Measurements from ENCODE around the gene RETREG2.
"Not testable (repeated sequence)": the region's sequence is repeated elsewhere in the genome, so short reads cannot be mapped to it uniquely, and the experiment has no call there.

RETREG2 gene

DNA sequence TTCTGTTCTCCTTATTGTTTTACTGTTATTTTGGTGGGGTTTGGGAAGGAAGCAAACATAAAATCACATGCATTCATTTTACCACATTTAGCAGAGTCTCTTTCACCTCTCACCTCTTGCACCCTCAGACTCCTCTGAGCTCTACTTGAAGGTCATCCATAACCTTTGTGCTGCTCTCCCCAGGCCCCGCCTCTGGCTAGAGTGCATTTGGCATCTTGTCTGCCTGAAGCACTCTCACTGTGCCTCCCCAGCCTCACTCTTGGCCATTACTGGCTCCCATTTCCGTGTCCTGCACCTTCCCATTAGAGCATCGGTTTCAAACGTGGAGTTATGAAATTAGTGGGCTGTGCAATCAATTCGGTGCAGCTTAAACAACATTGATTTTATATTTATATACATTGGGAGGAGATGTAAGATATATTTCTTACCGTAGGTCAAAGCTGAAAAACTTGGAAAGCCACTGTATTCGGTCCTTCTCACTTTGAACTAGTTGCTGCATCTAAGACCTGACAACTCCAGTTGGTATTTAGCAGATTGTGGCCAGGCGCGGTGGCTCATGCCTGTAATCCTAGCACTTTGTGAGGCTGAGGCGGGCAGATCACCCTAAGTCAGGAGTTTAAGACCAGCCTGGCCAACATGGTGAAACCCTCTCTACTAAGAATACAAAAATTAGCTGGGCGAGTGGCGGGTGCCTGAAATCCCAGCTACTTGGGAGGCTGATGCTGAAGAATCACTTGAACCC, 21.6 kb downstream of the RETREG2 start:
- no peak for DNase-seq

GRCh38 chr2:219200502-219201326, 22.6 kb downstream of the RETREG2 start:
- DNase-seq: not testable (repeated sequence)

DNA sequence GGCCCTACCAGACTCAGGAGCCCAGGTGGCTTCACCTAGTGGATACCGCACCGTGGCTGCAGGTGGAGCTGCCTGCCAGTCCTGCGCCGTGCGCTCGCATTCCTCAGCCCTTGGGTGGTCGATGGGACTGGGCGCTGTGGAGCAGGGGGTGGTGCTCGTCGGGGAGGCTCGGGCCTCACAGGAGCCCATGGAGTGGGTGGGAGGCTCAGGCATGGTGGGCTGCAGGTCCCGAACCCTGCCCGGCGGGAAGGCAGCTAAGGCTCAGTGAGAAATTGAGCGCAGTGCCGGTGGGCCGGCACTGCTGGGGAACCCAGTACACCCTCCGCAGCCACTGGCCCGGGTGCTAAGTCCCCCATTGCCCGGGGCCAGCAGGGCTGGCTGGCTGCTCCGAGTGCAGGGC, 23.3 kb downstream of the RETREG2 start:
- not testable (repeated sequence) for DNase-seq

- no peak for DNase-seq
These were observed 26.5 kb downstream of the RETREG2 start for GRCh38 chr2:219204425-219205164.

- DNase-seq: no peak
These were observed 27.1 kb downstream of the RETREG2 start for GRCh38 chr2:219205165-219205538.

- no peak for DNase-seq
These were observed 27.9 kb downstream of the RETREG2 start for GRCh38 chr2:219205981-219206327.

DNA sequence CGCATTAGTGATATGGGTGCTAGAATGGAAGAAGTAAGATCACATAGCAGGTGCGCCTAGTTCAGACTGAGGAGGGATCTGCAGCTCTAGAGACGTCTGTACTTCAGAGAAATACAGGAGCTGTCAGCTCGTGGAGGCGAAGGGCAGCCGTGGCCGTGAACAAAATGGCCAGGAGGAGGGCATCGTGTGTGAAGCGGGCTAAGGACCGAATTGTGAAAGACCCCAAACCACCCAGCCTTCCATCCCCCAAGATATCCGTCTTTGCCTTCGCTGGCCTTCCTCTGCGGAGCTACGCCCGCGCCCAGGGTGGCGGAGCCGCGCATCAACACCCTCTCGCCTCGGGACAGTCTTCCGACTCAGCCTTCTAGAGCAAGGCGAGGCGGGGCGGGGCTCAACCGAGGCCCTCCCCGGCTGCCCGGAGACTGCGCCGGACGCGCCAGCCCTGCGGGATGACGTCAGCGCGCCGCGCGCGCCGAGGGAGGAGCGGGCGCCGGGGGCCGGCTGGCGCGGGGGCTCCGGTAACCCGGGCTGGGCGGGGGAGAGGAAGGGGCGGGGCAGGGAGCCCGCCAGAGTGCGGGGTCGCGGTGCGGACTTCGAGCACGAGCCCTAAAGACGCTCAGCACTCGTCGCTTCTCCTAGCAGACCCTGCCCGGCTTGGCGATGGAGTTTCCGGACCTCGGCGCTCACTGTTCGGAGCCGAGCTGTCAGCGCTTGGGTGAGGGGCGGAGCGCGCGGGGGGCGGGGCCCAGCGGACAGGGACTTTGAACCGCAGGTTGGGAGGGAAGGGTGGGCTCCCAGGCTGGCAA, 28.5 kb downstream of the RETREG2 start, which contains the start of gene ZFAND2B:
TSS of gene ZFAND2B (plus strand) at position 455 of the 806 bp plus-strand sequence. CDS start at position 661, 206 bp downstream.
- peak; percentile 78 for DNase-seq

DNA sequence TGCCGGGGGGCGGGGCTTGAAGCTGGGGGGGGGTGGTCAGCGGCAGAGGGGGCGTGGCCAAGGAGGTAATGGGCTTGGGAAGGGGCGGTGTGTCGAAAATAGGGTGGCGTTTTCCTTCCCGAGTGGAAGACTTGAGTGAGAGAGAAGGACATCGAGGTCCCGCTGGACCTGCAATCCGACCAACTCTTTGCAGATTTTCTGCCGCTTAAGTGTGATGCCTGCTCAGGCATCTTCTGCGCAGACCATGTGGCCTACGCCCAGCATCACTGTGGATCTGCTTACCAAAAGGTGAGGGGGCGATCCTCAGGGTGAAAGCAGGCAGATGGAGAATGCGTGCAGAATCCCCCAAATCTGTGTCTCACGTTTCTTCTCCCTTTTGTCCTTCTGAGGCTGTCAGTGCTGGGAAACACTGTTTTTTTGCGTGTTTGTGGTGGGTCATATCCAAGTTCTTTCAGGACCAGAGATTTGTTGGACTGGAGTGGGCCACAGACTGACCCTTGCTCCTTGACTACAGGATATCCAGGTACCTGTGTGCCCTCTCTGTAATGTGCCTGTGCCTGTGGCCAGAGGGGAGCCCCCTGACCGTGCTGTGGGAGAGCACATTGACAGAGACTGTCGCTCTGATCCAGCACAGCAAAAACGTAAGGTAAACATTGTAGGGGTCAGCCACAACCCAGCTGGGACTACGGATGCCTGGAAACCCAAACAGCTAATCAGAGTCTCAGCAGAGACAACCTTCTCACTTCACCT, 29.2 kb downstream of the RETREG2 start:
- DNase-seq: no peak

GRCh38 chr2:219207884-219208740, 30.0 kb downstream of the RETREG2 start:
- DNase-seq: no peak

DNA sequence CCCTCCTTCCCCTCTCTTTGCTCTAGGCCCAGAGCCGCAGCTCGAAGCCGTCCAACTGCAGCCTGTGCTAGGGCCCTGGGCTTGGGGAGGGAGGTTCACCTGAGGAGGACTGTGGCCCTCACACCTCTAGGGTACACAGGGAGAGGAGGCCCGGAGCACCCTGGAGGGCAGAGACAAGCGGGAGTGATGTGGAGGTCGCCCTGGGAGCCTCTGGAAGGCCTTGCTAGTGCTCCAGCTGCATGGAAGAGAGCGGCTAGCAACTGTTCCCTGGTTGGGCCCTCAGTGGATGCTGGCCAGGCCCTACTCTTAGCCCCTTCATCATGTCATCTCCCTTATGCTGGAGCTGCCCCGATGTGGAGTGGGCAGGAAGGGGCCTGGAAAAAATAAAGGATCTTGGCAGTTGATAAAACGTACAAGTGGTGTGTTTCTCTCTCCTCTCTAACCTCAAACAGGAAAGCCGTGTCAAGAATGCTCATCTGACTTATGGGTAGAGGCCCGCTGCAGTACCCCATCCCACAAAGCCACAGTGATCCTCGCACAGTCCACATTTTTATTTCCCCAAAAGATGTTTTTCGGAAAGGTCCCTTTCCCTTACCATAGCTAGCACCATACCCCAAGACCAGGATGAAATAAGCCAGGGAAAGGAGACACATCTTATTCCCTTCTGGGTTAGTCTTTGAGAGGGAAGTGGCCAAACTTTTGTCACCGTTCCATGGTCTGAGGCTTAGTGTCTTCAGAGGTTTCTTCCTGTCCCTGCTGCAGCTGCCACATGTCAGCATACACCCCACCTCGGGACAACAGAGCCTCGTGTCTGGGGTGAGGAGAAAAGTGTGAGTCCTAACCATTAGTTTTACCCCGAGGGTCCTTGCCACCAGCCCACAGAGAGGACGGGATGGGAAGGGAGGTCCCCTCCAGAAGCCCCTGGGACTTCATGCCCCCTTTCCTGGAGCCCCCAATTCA, 31.4 kb downstream of the RETREG2 start:
- DNase-seq: no peak

- DNase-seq: no peak
These were observed 32.3 kb downstream of the RETREG2 start for GRCh38 chr2:219210196-219210885.

DNA sequence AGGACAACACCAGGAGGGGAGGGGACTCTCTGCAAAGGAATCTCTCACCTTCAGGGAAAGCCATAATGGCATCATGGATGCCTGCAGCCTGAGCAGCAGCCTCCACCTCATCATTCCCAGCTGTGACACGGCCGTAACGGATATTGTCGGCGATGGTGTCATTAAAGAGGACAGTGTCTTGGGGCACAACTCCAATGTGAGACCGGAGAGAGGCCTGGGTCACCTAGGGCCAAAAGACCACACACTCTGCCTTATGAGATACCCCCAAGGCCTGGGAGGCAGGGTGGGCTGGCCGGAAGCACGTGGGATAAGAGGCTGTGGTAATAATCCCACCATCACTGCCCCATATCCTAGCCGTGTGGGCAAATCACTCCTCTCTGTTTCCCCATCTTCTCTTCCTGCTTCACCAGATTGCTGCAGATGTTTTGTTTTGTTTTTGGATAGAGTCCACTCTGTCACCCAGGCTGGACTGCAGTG, 32.8 kb downstream of the RETREG2 start:
- DNase-seq: no peak

GRCh38 chr2:219213026-219213415, 34.9 kb downstream of the RETREG2 start:
- DNase-seq: no peak

- no peak for DNase-seq
These were observed 35.5 kb downstream of the RETREG2 start for GRCh38 chr2:219213486-219214071.

GRCh38 chr2:219214141-219214540, 36.1 kb downstream of the RETREG2 start:
- DNase-seq: no peak

DNA sequence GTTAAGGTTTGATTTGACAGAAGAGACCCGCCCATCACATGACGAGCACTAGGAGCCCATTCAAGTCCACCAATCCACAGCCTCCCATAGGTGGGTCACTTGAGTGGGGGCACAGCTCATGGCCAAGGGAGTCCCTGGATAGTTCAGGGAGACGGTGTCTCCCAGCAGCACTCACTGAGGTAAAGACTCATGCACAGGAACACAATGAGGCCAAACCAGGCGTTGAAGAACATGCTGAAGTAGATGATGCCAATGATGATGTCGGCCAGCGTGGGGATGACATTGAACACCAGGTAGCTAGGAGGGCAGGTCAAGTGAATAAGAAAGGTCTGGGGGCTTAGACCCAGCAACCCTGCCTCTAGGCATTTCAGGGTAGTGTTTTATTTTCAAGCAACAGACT, 36.7 kb downstream of the RETREG2 start:
- no peak for DNase-seq

DNA sequence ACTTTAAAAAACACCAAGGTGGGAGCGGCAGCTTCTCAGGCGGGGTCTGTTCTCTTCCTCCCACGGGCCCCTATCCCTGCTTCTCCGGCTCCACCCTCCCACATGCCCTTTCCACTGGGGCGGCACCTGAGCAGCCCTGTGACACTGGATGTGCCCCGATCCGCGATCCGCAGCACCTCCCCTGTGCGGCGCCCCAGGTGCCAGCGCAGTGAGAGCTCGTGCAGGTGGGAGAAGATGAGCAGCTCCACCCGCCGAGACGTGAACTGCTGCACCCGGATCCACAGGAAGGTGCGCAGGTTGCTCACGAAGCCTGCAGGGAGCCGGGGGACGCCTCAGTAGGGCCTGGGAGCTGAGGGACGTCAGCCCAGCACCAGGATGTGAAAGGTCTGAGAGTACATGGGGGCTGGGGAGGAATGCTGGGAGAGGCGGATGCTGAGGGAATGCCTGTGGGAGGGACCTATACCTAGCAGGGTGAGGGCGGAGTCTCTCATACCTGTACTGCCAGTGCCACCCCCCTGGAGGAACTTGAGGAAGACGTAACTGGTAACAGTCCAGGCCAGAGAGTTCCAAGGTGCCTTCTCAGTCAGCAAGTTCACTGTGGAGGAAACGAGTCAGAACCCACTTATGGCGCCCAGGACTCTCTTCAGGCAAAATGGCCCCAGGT, 37.9 kb downstream of the RETREG2 start:
- no peak for DNase-seq

DNA sequence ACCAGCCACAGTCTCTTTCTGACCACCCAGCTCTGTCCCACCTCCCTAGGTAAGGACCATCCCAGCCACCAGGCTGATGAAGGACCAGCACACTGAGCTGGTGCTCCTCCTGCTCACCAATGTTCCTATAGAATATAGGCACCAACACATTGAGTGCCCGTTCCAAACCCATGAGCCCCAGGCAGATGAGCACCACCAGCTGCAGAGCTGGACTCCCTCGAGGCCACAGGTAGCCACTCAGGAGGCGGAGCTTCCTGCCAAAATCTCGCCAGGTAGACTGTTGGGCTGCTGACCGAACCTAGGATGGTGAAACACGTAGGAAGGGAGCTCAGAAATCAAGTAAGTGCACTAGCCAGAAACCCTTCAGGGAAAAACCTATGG, 38.5 kb downstream of the RETREG2 start:
- DNase-seq: no peak

All from NCI-H1048 (cell line).